ENCODE data around the gene DCANP1. TPM values are rescaled to one million over a fixed set of nuclear protein-coding genes. Genes with fewer than 3 reads are reported as not detected.

DCANP1 gene
- total and polyA plus RNA-seq, 2 of the 13 experiments (the other 11 are each of a cell fraction or from before 2014, with no cell fraction given): not detected

- Histone ChIP-seq H3K9me3 (ENCODE audit: low read length) (no peaks in the 10 kb centered on the region), H3K79me2 (ENCODE audit: insufficient read depth, low read length) (no peaks in the 10 kb centered on the region), H3K9ac (ENCODE audit: insufficient read depth, low read depth, low read length) (no peak overlapping the region), H4K20me1 (ENCODE audit: insufficient read depth, low read length) (no peaks in the 10 kb centered on the region), H3K27me3 (ENCODE audit: control insufficient read depth in 1 of 2, insufficient read depth in 2 of 2, low read length in 2 of 2) (no peaks in the 10 kb centered on the region; a peak in 1 of 5 replicates), H3K4me3 (replicated peaks in 1 of 3; ENCODE audit: insufficient read depth in 1 of 3, low read depth in 2 of 3, low read length in 3 of 3) (no peak overlapping the region), H3K4me1 (ENCODE audit: insufficient read depth, low read length) (peaks cover 13% of the 10 kb centered on the region), H2AFZ (ENCODE audit: low read length) (no peak overlapping the region), H3K36me3 (replicated peaks in 1 of 2; ENCODE audit: control insufficient read depth in 1 of 2, insufficient read depth in 2 of 2, low read length in 2 of 2) (no peaks in the 10 kb centered on the region), H3K27ac (ENCODE audit: extremely low read length, insufficient read depth, low read length) (no peak overlapping the region), H3K4me2 (ENCODE audit: low read depth, low read length) (no peak overlapping the region)
- BruUV-seq (replicated peaks): no TSS peak
- POLR2A ChIA-PET: no interaction called here
- FAIRE-seq: no peak
- no peak for DNase-seq (ENCODE audit: low spot score)
- WGBS (ENCODE audit: low lambda C conversion rate): 72% methylated on average over 6 of the region's 14 CpGs
- TF ChIP-seq MNT (IDR thresholded peaks at IDR 0.05) (no peak), ZNF850 (CRISPR knock-in tag; conservative IDR thresholded peaks at IDR 0.05) (no peak), ZNF326 (CRISPR knock-in tag; IDR thresholded peaks at IDR 0.05; ENCODE audit: borderline replicate concordance) (no peak), ZZZ3 (CRISPR knock-in tag; IDR thresholded peaks at IDR 0.05; ENCODE audit: borderline replicate concordance) (no peak), TAF15 (IDR thresholded peaks at IDR 0.05; ENCODE audit: low read depth, low read length, poor library complexity, severe bottlenecking) (no peak), TIGD3 (CRISPR knock-in tag; IDR thresholded peaks at IDR 0.05; ENCODE audit: borderline replicate concordance) (no peak), ZNF12 (CRISPR knock-in tag; IDR thresholded peaks at IDR 0.05) (no peak), ZNF558 (CRISPR knock-in tag; IDR thresholded peaks at IDR 0.05; ENCODE audit: borderline replicate concordance) (no peak), ZNF136 (CRISPR knock-in tag; IDR thresholded peaks at IDR 0.05; ENCODE audit: low read depth) (no peak), GLI4 (CRISPR knock-in tag; IDR thresholded peaks at IDR 0.05; ENCODE audit: borderline replicate concordance) (no peak), RORA (CRISPR knock-in tag; IDR thresholded peaks at IDR 0.05) (no peak), HOXA3 (CRISPR knock-in tag; IDR thresholded peaks at IDR 0.05) (no peak), ZBTB1 (CRISPR knock-in tag; IDR thresholded peaks at IDR 0.05; ENCODE audit: borderline replicate concordance) (no peak), HNF4G (IDR thresholded peaks at IDR 0.05; ENCODE audit: borderline replicate concordance, low read depth, low read length) (no peak), HNF4G (CRISPR knock-in tag; IDR thresholded peaks at IDR 0.05; ENCODE audit: borderline replicate concordance, low read depth) (no peak), RAD21 (CRISPR knock-in tag; IDR thresholded peaks at IDR 0.05) (no peak)
- CTCF ChIA-PET (ENCODE audit: low intra/inter-chr PET ratio, low total read pairs): no interaction called here
- in situ Hi-C loops (cut with HindIII; ENCODE audit: extremely low pct_ligation_motif_present, low pct_unique_long_range_greater_than_20kb) (no loop called here), intact Hi-C loops (cut with micrococcal nuclease; ENCODE audit: unreplicated experiment) (no loop called here)
- no peak for ATAC-seq
Observed at GRCh38 chr5:135477613-135478066, 30.5 kb upstream of the DCANP1 start.

All from HepG2 (cell line).